ENCODE measurements around the gene AGBL3.
"Not testable (repeated sequence)": the region's sequence is repeated elsewhere in the genome, so short reads cannot be mapped to it uniquely, and the experiment has no call there.

AGBL3 gene

GRCh38 chr7:134968110-134968509, 18.2 kb upstream of the AGBL3 start:
- POLR2A ChIA-PET: no interaction called here
- TF ChIP-seq TARDBP (IDR thresholded peaks at IDR 0.05) (no peak), ARNT (IDR thresholded peaks at IDR 0.05) (no peak), L3MBTL2 (conservative IDR thresholded peaks at IDR 0.05) (no peak), SP1 (IDR thresholded peaks at IDR 0.05) (no peak), ZNF384 (IDR thresholded peaks at IDR 0.05) (no peak), HDGF (IDR thresholded peaks at IDR 0.05; ENCODE audit: borderline replicate concordance) (no peak), ELF4 (IDR thresholded peaks at IDR 0.05) (no peak), PKNOX1 (IDR thresholded peaks at IDR 0.05) (no peak), NFRKB (IDR thresholded peaks at IDR 0.05) (no peak), LEF1 (IDR thresholded peaks at IDR 0.05; ENCODE audit: borderline replicate concordance) (no peak)
- CTCF ChIA-PET: no interaction called here
- DNase-seq (ENCODE audit: extremely low spot score): no peak

GRCh38 chr7:134981645-134982044, 4.7 kb upstream of the AGBL3 start:
- POLR2A ChIA-PET; DNase-seq (ENCODE audit: extremely low spot score); CTCF ChIA-PET: not testable (repeated sequence)

- POLR2A ChIA-PET: interaction anchor here (0.6 to 3.1 kb wide), 27 partner anchors 9 to 437 kb away, joined by 3 to 16 read pairs (median 4); partner anchors contain the start of genes AKR1B15, CYREN and WDR91
Observed at GRCh38 chr7:134985894-134986362, 380 bp upstream of the AGBL3 start.

GRCh38 chr7:134988161-134988560, 1.9 kb downstream of the AGBL3 start:
- no peak for TF ChIP-seq HDGF (IDR thresholded peaks at IDR 0.05; ENCODE audit: borderline replicate concordance)
- no peak for TF ChIP-seq ZNF384 (IDR thresholded peaks at IDR 0.05)
- TF ChIP-seq CTBP1 (IDR thresholded peaks at IDR 0.05; ENCODE audit: borderline replicate concordance): no peak
- no peak for TF ChIP-seq BHLHE40 (IDR thresholded peaks at IDR 0.05; ENCODE audit: borderline replicate concordance)
- TF ChIP-seq LEF1 (IDR thresholded peaks at IDR 0.05; ENCODE audit: borderline replicate concordance): no peak
- no peak for TF ChIP-seq ELF4 (IDR thresholded peaks at IDR 0.05)
- no peak for TF ChIP-seq SP1 (IDR thresholded peaks at IDR 0.05)
- no peak for TF ChIP-seq PKNOX1 (IDR thresholded peaks at IDR 0.05)
- TF ChIP-seq FOXA1 (IDR thresholded peaks at IDR 0.05): no peak
- TF ChIP-seq ARNT (IDR thresholded peaks at IDR 0.05): no peak
- no peak for TF ChIP-seq L3MBTL2 (conservative IDR thresholded peaks at IDR 0.05)
- no peak for TF ChIP-seq TARDBP (IDR thresholded peaks at IDR 0.05)
- no peak for TF ChIP-seq NFRKB (IDR thresholded peaks at IDR 0.05)
- no peak for TF ChIP-seq FOXM1 (IDR thresholded peaks at IDR 0.05; ENCODE audit: borderline replicate concordance)
- no peak for TF ChIP-seq SUZ12 (IDR thresholded peaks at IDR 0.05)
- no peak for TF ChIP-seq FOXK2 (IDR thresholded peaks at IDR 0.05)
- POLR2A ChIA-PET: interaction anchor here (1.7 to 3.1 kb wide), 4 partner anchors 16 to 556 kb away, joined by 5 to 16 read pairs (median 10); no protein-coding TSS in a partner anchor
- no peak for DNase-seq (ENCODE audit: extremely low spot score)
- CTCF ChIA-PET: interaction anchor here (0.6 to 0.7 kb wide), 2 partner anchors 244 to 637 kb away, joined by 3 to 4 read pairs; no protein-coding TSS in a partner anchor

More at GRCh38 chr7:134985894-134986362, 380 bp upstream of the AGBL3 start:
- no peak for DNase-seq (ENCODE audit: extremely low spot score)
- TF ChIP-seq TARDBP (IDR thresholded peaks at IDR 0.05): no peak
- TF ChIP-seq PKNOX1 (IDR thresholded peaks at IDR 0.05): no peak
- TF ChIP-seq HDGF (IDR thresholded peaks at IDR 0.05; ENCODE audit: borderline replicate concordance): no peak
- no peak for TF ChIP-seq L3MBTL2 (conservative IDR thresholded peaks at IDR 0.05)
- no peak for TF ChIP-seq ARNT (IDR thresholded peaks at IDR 0.05)
- no peak for TF ChIP-seq ELF4 (IDR thresholded peaks at IDR 0.05)
- no peak for TF ChIP-seq FOXA1 (IDR thresholded peaks at IDR 0.05)
- no peak for TF ChIP-seq LEF1 (IDR thresholded peaks at IDR 0.05; ENCODE audit: borderline replicate concordance)
- TF ChIP-seq SUZ12 (IDR thresholded peaks at IDR 0.05): no peak
- TF ChIP-seq ZNF384 (IDR thresholded peaks at IDR 0.05): no peak
- CTCF ChIA-PET: interaction anchor here (0.8 to 1.5 kb wide), 4 partner anchors 14 to 218 kb away, joined by 3 to 4 read pairs (median 3); partner anchors contain the start of gene CYREN

GRCh38 chr7:134991469-134992339, 5.4 kb downstream of the AGBL3 start:
- TF ChIP-seq SP1 (IDR thresholded peaks at IDR 0.05) (no peak), NFRKB (IDR thresholded peaks at IDR 0.05) (no peak), HDGF (IDR thresholded peaks at IDR 0.05; ENCODE audit: borderline replicate concordance) (no peak), PKNOX1 (IDR thresholded peaks at IDR 0.05) (no peak), L3MBTL2 (conservative IDR thresholded peaks at IDR 0.05) (no peak), TARDBP (IDR thresholded peaks at IDR 0.05) (no peak), LEF1 (IDR thresholded peaks at IDR 0.05; ENCODE audit: borderline replicate concordance) (no peak), SUZ12 (IDR thresholded peaks at IDR 0.05) (no peak), ELF4 (IDR thresholded peaks at IDR 0.05) (no peak), CTBP1 (IDR thresholded peaks at IDR 0.05; ENCODE audit: borderline replicate concordance) (no peak), BHLHE40 (IDR thresholded peaks at IDR 0.05; ENCODE audit: borderline replicate concordance) (no peak), FOXA1 (IDR thresholded peaks at IDR 0.05) (no peak), FOXK2 (IDR thresholded peaks at IDR 0.05) (no peak), ZNF384 (IDR thresholded peaks at IDR 0.05) (no peak)
- CTCF ChIA-PET: interaction anchor here (0.8 kb wide), 1 partner anchor 359 kb away, joined by 3 read pairs; no protein-coding TSS in a partner anchor
- no peak for DNase-seq (ENCODE audit: extremely low spot score)
- POLR2A ChIA-PET: interaction anchor here (1.3 kb wide), 1 partner anchor 179 kb away, joined by 3 read pairs; no protein-coding TSS in a partner anchor

Measured in HEK293T (cell line).